Measurements from ENCODE around the gene CCDC14. TPM values are rescaled to one million over a fixed set of nuclear protein-coding genes. Genes with fewer than 3 reads are reported as not detected.

The CCDC14 gene
- total RNA-seq, 1 donor from 2014 or later: 30.1 TPM

DNA sequence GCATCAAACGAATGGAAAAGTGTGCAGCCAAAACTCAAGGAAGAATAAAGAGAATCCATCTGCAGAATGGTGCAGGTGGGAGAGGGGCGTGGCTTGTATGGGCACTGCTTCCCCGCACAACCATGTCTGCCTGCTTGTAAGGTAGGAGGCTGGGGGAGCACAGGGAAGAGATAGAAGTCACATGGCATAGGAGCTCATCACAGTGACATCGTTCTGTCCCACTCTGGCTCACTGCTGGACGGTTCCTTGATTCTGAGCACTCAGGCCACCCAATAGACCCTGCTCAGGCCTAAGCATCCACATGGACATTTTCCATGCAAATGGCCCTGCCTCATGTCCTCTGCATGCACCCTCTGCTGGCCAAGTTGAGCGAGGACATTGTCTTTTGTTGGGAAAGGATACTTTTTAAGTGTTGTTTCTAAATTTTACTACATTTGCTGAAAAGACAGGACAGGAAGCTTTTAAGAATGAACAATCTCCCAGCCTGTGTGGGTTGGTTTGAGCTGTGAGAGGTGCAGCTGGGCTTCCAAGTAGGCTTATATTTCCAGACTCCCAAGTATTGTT lies 79.9 kb downstream of the CCDC14 start:
- H3K4me3 Mint-ChIP-seq: no peak overlapping the region
- no peak overlapping the region for H3K27ac Mint-ChIP-seq
- H3K9me3 Mint-ChIP-seq: no peaks in the 10 kb centered on the region
- ChIA-PET CTCF (no interaction called here), POLR2A (no interaction called here)
- TF ChIP-seq, protein P1, sequence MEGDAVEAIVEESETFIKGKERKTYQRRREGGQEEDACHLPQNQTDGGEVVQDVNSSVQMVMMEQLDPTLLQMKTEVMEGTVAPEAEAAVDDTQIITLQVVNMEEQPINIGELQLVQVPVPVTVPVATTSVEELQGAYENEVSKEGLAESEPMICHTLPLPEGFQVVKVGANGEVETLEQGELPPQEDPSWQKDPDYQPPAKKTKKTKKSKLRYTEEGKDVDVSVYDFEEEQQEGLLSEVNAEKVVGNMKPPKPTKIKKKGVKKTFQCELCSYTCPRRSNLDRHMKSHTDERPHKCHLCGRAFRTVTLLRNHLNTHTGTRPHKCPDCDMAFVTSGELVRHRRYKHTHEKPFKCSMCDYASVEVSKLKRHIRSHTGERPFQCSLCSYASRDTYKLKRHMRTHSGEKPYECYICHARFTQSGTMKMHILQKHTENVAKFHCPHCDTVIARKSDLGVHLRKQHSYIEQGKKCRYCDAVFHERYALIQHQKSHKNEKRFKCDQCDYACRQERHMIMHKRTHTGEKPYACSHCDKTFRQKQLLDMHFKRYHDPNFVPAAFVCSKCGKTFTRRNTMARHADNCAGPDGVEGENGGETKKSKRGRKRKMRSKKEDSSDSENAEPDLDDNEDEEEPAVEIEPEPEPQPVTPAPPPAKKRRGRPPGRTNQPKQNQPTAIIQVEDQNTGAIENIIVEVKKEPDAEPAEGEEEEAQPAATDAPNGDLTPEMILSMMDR (IDR thresholded peaks at IDR 0.05): no peak
- DNase-seq (no peak), ATAC-seq (ENCODE audit: low read depth) (no peak)
- peaks cover 14% of the 10 kb centered on the region for H3K4me1 Mint-ChIP-seq
- no peaks in the 10 kb centered on the region for H3K36me3 Mint-ChIP-seq (ENCODE audit: low read depth)
- intact Hi-C loops (cut with micrococcal nuclease): no loop called here
- H3K27me3 Mint-ChIP-seq: peaks cover 34% of the 10 kb centered on the region

DNA sequence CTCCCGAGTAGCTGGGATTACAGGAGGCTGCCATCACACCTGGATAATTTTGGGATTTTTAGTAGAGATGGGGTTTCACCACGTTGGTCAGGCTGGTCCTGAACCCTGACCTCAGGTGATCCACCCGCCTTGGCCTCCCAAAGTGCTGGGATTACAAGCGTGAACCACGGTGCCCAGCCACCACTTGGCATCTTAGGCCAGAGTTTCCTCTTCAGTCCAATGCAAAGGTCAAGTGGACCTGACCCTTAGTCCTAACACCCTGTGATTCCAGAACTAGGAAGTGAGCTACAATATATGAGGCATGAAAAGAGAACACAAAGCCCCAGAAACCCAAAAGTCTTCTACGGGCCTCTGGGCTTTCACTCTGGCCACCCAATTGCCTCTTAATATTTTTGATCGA lies 82.2 kb downstream of the CCDC14 start:
- ATAC-seq (ENCODE audit: low read depth) (no peak), DNase-seq (no peak)
- Mint-ChIP-seq H3K36me3 (ENCODE audit: low read depth) (no peaks in the 10 kb centered on the region), H3K27me3 (peaks cover 22% of the 10 kb centered on the region), H3K4me3 (no peak overlapping the region), H3K9me3 (no peaks in the 10 kb centered on the region), H3K27ac (no peak overlapping the region), H3K4me1 (peaks cover 9% of the 10 kb centered on the region)
- POLR2A ChIA-PET: no interaction called here
- intact Hi-C loops (cut with micrococcal nuclease): no loop called here
- CTCF ChIA-PET: no interaction called here
- TF ChIP-seq, protein P1 (IDR thresholded peaks at IDR 0.05): no peak

- intact Hi-C loops (cut with micrococcal nuclease): no loop called here
- CTCF ChIA-PET: no interaction called here
- TF ChIP-seq, protein P1 (IDR thresholded peaks at IDR 0.05): no peak
- POLR2A ChIA-PET: no interaction called here
- DNase-seq (no peak), ATAC-seq (ENCODE audit: low read depth) (no peak)
- Mint-ChIP-seq H3K27ac (no peak overlapping the region), H3K36me3 (ENCODE audit: low read depth) (no peaks in the 10 kb centered on the region), H3K27me3 (peaks cover 14% of the 10 kb centered on the region), H3K9me3 (no peaks in the 10 kb centered on the region), H3K4me3 (no peak overlapping the region), H3K4me1 (peaks cover 1% of the 10 kb centered on the region)
Observed at GRCh38 chr3:123877965-123878364, 83.1 kb downstream of the CCDC14 start.

- intact Hi-C loops (cut with micrococcal nuclease): no loop called here
- H3K4me1 Mint-ChIP-seq: no peaks in the 10 kb centered on the region
- ChIA-PET POLR2A (no interaction called here), CTCF (no interaction called here)
- ATAC-seq (ENCODE audit: low read depth) (no peak), DNase-seq (no peak)
- H3K27ac Mint-ChIP-seq: no peak overlapping the region
- no peak overlapping the region for H3K4me3 Mint-ChIP-seq
- peaks cover 9% of the 10 kb centered on the region for H3K27me3 Mint-ChIP-seq
- TF ChIP-seq, protein P1 (IDR thresholded peaks at IDR 0.05): no peak
- no peaks in the 10 kb centered on the region for H3K9me3 Mint-ChIP-seq
- no peaks in the 10 kb centered on the region for H3K36me3 Mint-ChIP-seq (ENCODE audit: low read depth)
Observed at GRCh38 chr3:123877466-123877865, 83.6 kb downstream of the CCDC14 start.

DNA sequence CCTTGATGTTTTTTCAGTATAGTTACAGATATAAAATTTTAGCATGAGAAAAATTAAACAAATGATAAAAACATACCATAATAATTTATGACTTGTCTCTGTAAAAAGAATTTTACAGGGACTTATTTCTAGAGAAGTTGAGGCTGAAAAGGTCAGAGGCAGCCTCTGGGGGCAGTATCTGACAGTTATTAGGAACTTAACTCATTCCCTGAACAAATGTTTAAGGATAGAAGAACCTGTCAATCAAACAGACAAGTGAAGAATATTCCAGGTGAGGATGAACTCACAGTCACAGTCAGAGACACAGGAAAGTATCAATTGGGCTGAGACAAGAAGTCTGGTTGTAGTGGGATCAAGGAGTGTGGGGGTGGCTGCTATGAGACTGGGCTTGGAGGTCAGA lies 84.2 kb downstream of the CCDC14 start:
- Mint-ChIP-seq H3K4me1 (no peaks in the 10 kb centered on the region), H3K27me3 (peaks cover 7% of the 10 kb centered on the region), H3K36me3 (ENCODE audit: low read depth) (no peaks in the 10 kb centered on the region), H3K27ac (no peak overlapping the region), H3K4me3 (no peak overlapping the region), H3K9me3 (no peaks in the 10 kb centered on the region)
- ATAC-seq (ENCODE audit: low read depth): no peak
- intact Hi-C loops (cut with micrococcal nuclease): no loop called here
- ChIA-PET CTCF (no interaction called here), POLR2A (no interaction called here)
- DNase-seq: no peak
- TF ChIP-seq, protein P1 (IDR thresholded peaks at IDR 0.05): no peak
